Measurements from ENCODE around the gene BNIP3.

DNA sequence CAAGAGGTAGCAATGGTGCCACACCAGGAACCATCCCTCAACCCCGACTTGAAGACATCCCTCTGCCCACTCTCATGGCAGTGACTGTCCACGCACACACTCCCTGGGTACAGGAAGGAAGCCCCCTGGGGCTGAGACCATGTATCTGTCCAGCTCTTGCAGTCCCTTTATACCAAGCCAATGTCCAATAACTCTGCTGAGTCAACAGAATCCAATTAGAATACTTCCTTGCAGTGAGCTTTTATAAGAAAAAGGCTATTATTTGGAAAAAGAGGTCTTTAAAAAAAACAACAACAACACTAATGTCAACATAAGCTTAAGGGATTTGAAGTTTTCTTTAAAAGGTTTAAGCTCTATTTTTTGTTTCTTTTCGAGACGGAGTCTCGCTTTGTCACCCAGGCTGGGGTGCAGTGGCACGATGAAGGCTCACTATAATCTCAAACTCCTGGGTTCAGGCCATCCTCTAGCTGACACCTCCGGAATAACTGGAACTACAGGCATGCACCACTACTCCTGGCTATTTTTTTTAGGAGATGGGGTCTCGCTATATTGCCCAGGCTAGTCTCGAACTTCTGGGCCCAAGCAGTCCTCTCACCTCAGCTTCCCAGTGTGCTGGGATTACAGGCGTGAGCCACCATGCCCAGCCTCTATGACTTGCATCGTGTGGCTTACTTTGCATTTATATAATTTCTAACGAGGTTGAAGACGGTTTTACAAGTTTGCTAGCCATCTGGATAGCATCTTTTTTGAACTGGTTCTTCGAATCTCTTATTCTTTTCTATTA is 7.5 kb downstream of the BNIP3 start:
- TF ChIP-seq, protein P1, sequence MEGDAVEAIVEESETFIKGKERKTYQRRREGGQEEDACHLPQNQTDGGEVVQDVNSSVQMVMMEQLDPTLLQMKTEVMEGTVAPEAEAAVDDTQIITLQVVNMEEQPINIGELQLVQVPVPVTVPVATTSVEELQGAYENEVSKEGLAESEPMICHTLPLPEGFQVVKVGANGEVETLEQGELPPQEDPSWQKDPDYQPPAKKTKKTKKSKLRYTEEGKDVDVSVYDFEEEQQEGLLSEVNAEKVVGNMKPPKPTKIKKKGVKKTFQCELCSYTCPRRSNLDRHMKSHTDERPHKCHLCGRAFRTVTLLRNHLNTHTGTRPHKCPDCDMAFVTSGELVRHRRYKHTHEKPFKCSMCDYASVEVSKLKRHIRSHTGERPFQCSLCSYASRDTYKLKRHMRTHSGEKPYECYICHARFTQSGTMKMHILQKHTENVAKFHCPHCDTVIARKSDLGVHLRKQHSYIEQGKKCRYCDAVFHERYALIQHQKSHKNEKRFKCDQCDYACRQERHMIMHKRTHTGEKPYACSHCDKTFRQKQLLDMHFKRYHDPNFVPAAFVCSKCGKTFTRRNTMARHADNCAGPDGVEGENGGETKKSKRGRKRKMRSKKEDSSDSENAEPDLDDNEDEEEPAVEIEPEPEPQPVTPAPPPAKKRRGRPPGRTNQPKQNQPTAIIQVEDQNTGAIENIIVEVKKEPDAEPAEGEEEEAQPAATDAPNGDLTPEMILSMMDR (IDR thresholded peaks at IDR 0.05; ENCODE audit: borderline replicate concordance, extremely low read depth, low read length, poor library complexity, severe bottlenecking): no peak
- TF ChIP-seq EZH2 (IDR thresholded peaks at IDR 0.05; ENCODE audit: borderline replicate concordance, low read depth, low read length, severe bottlenecking): no peak
